Psoas muscle (tissue), 8 donors: ENCODE results near the gene BTBD9. TPM values are rescaled to one million over a fixed set of nuclear protein-coding genes. Genes with fewer than 3 reads are reported as not detected.

Source experiments
- ATAC-seq, 4 donors: fragments of 200-7000 bp; cut with Tn5 transposase; one replicate each; pipeline ENCODE4 v1.9.1; 2020; ENCODE audit warnings: moderate library complexity in 3 of 4, mild to moderate bottlenecking in 2 of 4
- DNase-seq, 2 donors: peaks; one replicate each; pipeline ENCODE4 v3.0.0-alpha.2; 2020
- H3K27ac ChIP-seq: fragments of 200-600 bp; one replicate; pipeline ENCODE4 v1.8.0; 2022
- H3K27me3 ChIP-seq, 3 donors: fragments of 200-600 bp in 1 of 3; one replicate each; pipeline versions ENCODE4 v1.6.1 to v1.8.0; 2013 to 2022; ENCODE audit warnings: low read length in 2 of 3, mild to moderate bottlenecking in 2 of 3, moderate library complexity in 1 of 3; ENCODE audit not compliant: insufficient read depth in 3 of 3
- H3K36me3 ChIP-seq, 2 donors: fragments of 200-600 bp in 1 of 2; one replicate each; pipeline versions ENCODE4 v1.6.1 to v1.8.0; 2013 to 2022; ENCODE audit warnings: low read depth in 1 of 2, mild to moderate bottlenecking in 1 of 2, moderate library complexity in 1 of 2; ENCODE audit not compliant: insufficient read depth in 1 of 2
- H3K4me1 ChIP-seq: fragments of 200-600 bp; one replicate; pipeline ENCODE4 v1.8.0; 2022
- H3K4me3 ChIP-seq: fragments of 200-600 bp; one replicate; pipeline ENCODE4 v1.8.0; 2022; ENCODE audit warnings: mild to moderate bottlenecking
- H3K9me3 ChIP-seq: fragments of 200-600 bp; one replicate; pipeline ENCODE4 v1.8.0; 2022
- CTCF ChIP-seq: fragments of 200-600 bp; IDR thresholded peaks from one replicate; pipeline ENCODE4 v1.8.0; 2022; ENCODE audit warnings: antibody characterized with exemption
- WGBS, 3 donors: extraction: QIAGEN DNeasy Blood & Tissue Kit; methylation state at CpG; one replicate each; pipeline versions ENCODE4 v1.1.6 to v1.1.7; 2013; 5-methylcytosine and 5-hydroxymethylcytosine counted together
- intact Hi-C, 2 donors: fragments of 100-400 bp; cut with DNase I; formaldehyde crosslinking; loops; one replicate each; pipeline versions ENCODE4 v1.11.0 to v1.14.2; 2022
- polyA plus RNA-seq, 3 donors: library from polyadenylated mRNA; stranded (reverse); fragments of 200-250 nt; gene quantifications; one replicate each; pipeline ENCODE4 v1.2.3, GENCODE V29; 2013
- total RNA-seq, 4 donors: library from RNA; stranded (reverse); fragmentation: NEBNext Ultra II Directional in 2 of 4; extraction: Animal tissue kit (Norgen Biotek cat#: 25700) in 2 of 4; gene quantifications; one replicate each; pipeline versions ENCODE4 v1.2.1 to v1.2.4, GENCODE V29; 2021 to 2023
- donor health status: healthy with polysubstance abuse.
- donor health status: DM: no; HTN: no; CAD: no; lungs with moderate emphysema.
- donor health status: Bipolar disorder and iron deficiency.
- donor health status: healthy.
- donor health status: DM: yes; HTN: yes; CAD: no.
- donor health status: DM: no; HTN: no; CAD: no.
- donor health status: DM: no; HTN: no; CAD: no.
- donor health status: DM: yes; HTN: yes; CAD: no.

Gene BTBD9
- total and polyA plus RNA-seq, 7 donors = 2.3 to 10.9 (median 8.4) TPM

- ATAC-seq = no peak
- H3K27ac ChIP-seq = no peak overlapping the region
Measured at GRCh38 chr6:38307740-38308139, 332.0 kb downstream of the BTBD9 start.

GRCh38 chr6:38306931-38307330 lies 332.8 kb downstream of the BTBD9 start:
- no peak overlapping the region for H3K27ac ChIP-seq
- no peaks in the 10 kb centered on the region for H3K36me3 ChIP-seq
- H3K4me1 ChIP-seq = peaks cover 21% of the 10 kb centered on the region
- no peaks in the 10 kb centered on the region for H3K9me3 ChIP-seq
- intact Hi-C loops = no loop called here
- DNase-seq = no peak
- H3K4me3 ChIP-seq = no peak overlapping the region
- no peaks in the 10 kb centered on the region for H3K27me3 ChIP-seq
- no peak for TF ChIP-seq CTCF
- ATAC-seq = peak in 2 of 4 donors; percentile 43 to 47

More at GRCh38 chr6:38307740-38308139, 332.0 kb downstream of the BTBD9 start:
- no peak for TF ChIP-seq CTCF
- intact Hi-C loops = no loop called here
- no peaks in the 10 kb centered on the region for H3K27me3 ChIP-seq
- H3K9me3 ChIP-seq = no peaks in the 10 kb centered on the region
- no peak for DNase-seq
- H3K4me3 ChIP-seq = no peak overlapping the region
- peaks cover 21% of the 10 kb centered on the region for H3K4me1 ChIP-seq
- no peaks in the 10 kb centered on the region for H3K36me3 ChIP-seq

GRCh38 chr6:38305995-38306681 lies 333.6 kb downstream of the BTBD9 start:
- no peak for TF ChIP-seq CTCF
- Histone ChIP-seq H3K27ac (no peak overlapping the region), H3K27me3 (no peaks in the 10 kb centered on the region), H3K36me3 (no peaks in the 10 kb centered on the region), H3K9me3 (no peaks in the 10 kb centered on the region), H3K4me1 (peaks cover 21% of the 10 kb centered on the region), H3K4me3 (no peak overlapping the region)
- WGBS, 3 donors = 43 to 57% (median 51%) methylated on average over 4 of the region's 4 CpGs
- DNase-seq = no peak
- intact Hi-C loops = no loop called here
- ATAC-seq = no peak

GRCh38 chr6:38302838-38303237 lies 336.9 kb downstream of the BTBD9 start:
- H3K9me3 ChIP-seq = no peaks in the 10 kb centered on the region
- DNase-seq (no peak), ATAC-seq (no peak)
- intact Hi-C loops = no loop called here
- no peak overlapping the region for H3K27ac ChIP-seq
- no peaks in the 10 kb centered on the region for H3K27me3 ChIP-seq
- H3K36me3 ChIP-seq = no peaks in the 10 kb centered on the region
- peaks cover 17% of the 10 kb centered on the region for H3K4me1 ChIP-seq
- TF ChIP-seq CTCF = no peak
- H3K4me3 ChIP-seq = no peak overlapping the region
- WGBS, 3 donors = 67 to 72% (median 70%) methylated on average over 2 of the region's 2 CpGs

GRCh38 chr6:38302081-38302480 lies 337.6 kb downstream of the BTBD9 start:
- TF ChIP-seq CTCF = no peak
- no peaks in the 10 kb centered on the region for H3K27me3 ChIP-seq
- H3K4me1 ChIP-seq = peaks cover 10% of the 10 kb centered on the region
- no peak overlapping the region for H3K4me3 ChIP-seq
- no peaks in the 10 kb centered on the region for H3K9me3 ChIP-seq
- H3K27ac ChIP-seq = no peak overlapping the region
- DNase-seq = no peak
- intact Hi-C loops = no loop called here
- ATAC-seq = no peak
- 94 to 100% (median 96%) methylated on average over 1 of the region's 1 CpG for WGBS, 3 donors
- no peaks in the 10 kb centered on the region for H3K36me3 ChIP-seq
